ENCODE data around the gene UIMC1. TPM values are rescaled to one million over a fixed set of nuclear protein-coding genes. Genes with fewer than 3 reads are reported as not detected.

UIMC1 gene
- total and polyA plus RNA-seq, 2 of the 4 experiments (the other 2 are of a cell fraction) = 19.5 to 27.6 TPM

- no peak overlapping the region for H4K8ac ChIP-seq (ENCODE audit: low read depth in 2 of 2, low read length in 2 of 2)
- in situ Hi-C loops (cut with MboI; ENCODE audit: low sequenced_read_pairs) (no loop called here), dilution Hi-C loops (cut with HindIII; ENCODE audit: low sequenced_read_pairs, unreplicated experiment) (no loop called here), intact Hi-C loops (cut with micrococcal nuclease) (no loop called here)
- no peak overlapping the region for H3K4ac ChIP-seq (ENCODE audit: low read depth, low read length)
- H4K20me1 ChIP-seq (ENCODE audit: insufficient read depth, low read length) = no peaks in the 10 kb centered on the region; the same call in 1 of the 2 replicates
- no peak overlapping the region for H2BK20ac ChIP-seq (ENCODE audit: low read depth, low read length)
- H3K4me3 ChIP-seq (ENCODE audit: insufficient read depth, low read depth, low read length) = no peak overlapping the region
- no peaks in the 10 kb centered on the region for H3K4me1 ChIP-seq (ENCODE audit: control insufficient read depth, insufficient read depth, low read length)
- no peaks in the 10 kb centered on the region for H3K9me3 ChIP-seq (ENCODE audit: control insufficient read depth, insufficient read depth, low read length)
- H3K4me2 ChIP-seq (ENCODE audit: low read depth, low read length) = no peak overlapping the region
- H3K27ac ChIP-seq (ENCODE audit: insufficient read depth, low read length) = no peak overlapping the region
- H2BK5ac ChIP-seq (ENCODE audit: low read depth, low read length, poor library complexity, severe bottlenecking) = no peak overlapping the region
- no peak for DNase-seq
- H3K9me1 ChIP-seq (ENCODE audit: insufficient read depth, low read length) = peaks cover 5% of the 10 kb centered on the region; the same call in 1 of the 2 replicates
- H3K18ac ChIP-seq (ENCODE audit: low read depth, low read length) = no peak overlapping the region
- no peak overlapping the region for H2AK5ac ChIP-seq (ENCODE audit: low read depth, low read length)
- H3K27me3 ChIP-seq (ENCODE audit: control insufficient read depth, insufficient read depth, low read length) = no peaks in the 10 kb centered on the region
- H3K36me3 ChIP-seq (ENCODE audit: control insufficient read depth, insufficient read depth, low read length) = peaks cover 35% of the 10 kb centered on the region
- no peak overlapping the region for H3K9ac ChIP-seq (ENCODE audit: low read depth, low read length)
- no peak overlapping the region for H3K23ac ChIP-seq (ENCODE audit: low read depth, low read length)
- H3K56ac ChIP-seq (ENCODE audit: extremely low read depth, insufficient read depth, low read length) = no peak overlapping the region
- TF ChIP-seq CEBPB (IDR thresholded peaks at IDR 0.05; ENCODE audit: low read depth, low read length) (no peak), BHLHE40 (IDR thresholded peaks at IDR 0.05; ENCODE audit: low read depth, low read length) (no peak), RCOR1 (IDR thresholded peaks at IDR 0.05; ENCODE audit: insufficient replicate concordance, low read length) (no peak), SMC3 (IDR thresholded peaks at IDR 0.05; ENCODE audit: low read depth, low read length) (no peak), RFX5 (IDR thresholded peaks at IDR 0.05; ENCODE audit: low read depth, low read length) (no peak), RAD21 (IDR thresholded peaks at IDR 0.05; ENCODE audit: low read length) (no peak), FOS (IDR thresholded peaks at IDR 0.05; ENCODE audit: low read depth, low read length) (no peak), USF2 (IDR thresholded peaks at IDR 0.05; ENCODE audit: low read depth, low read length) (no peak), ELK1 (IDR thresholded peaks at IDR 0.05; ENCODE audit: borderline replicate concordance, low read depth, low read length) (no peak), CHD1 (IDR thresholded peaks at IDR 0.05; ENCODE audit: low read depth, low read length) (no peak), NFE2L2 (IDR thresholded peaks at IDR 0.05; ENCODE audit: low read depth, low read length) (no peak), CTCF (conservative IDR thresholded peaks at IDR 0.05; ENCODE audit: low read depth, low read length) (no peak), MAZ (IDR thresholded peaks at IDR 0.05; ENCODE audit: borderline replicate concordance, low read depth, low read length) (no peak)
- H2AFZ ChIP-seq (replicated peaks; ENCODE audit: low read length, poor library complexity) = no peak overlapping the region
- 73% methylated on average over 1 of the region's 3 CpGs; no CpG with 5 or more reads in 1 of the 2 experiments for WGBS, 2 experiments (ENCODE audit: extremely low coverage in 2 of 2, insufficient read length in 1 of 2)
- BruUV-seq (replicated peaks) = no TSS peak
- CTCF ChIA-PET = no interaction called here
- ATAC-seq (ENCODE audit: low read depth) = no peak
- no peak overlapping the region for H2AK9ac ChIP-seq (replicated peaks; ENCODE audit: low read depth, low read length, poor library complexity)
- H3K79me1 ChIP-seq (ENCODE audit: low read depth in 1 of 2, low read length in 2 of 2) = peaks cover 4% of the 10 kb centered on the region in 2 experiments; a peak in 2 of 4 replicates
- no peak overlapping the region for H2BK120ac ChIP-seq (ENCODE audit: low read depth, low read length)
- no peak overlapping the region for H3K14ac ChIP-seq (replicated peaks; ENCODE audit: low read depth, low read length)
- H4K5ac ChIP-seq (ENCODE audit: low read depth, low read length) = no peak overlapping the region
- H2BK15ac ChIP-seq (ENCODE audit: low read depth, low read length) = no peak overlapping the region
- POLR2A ChIA-PET (ENCODE audit: unreplicated experiment) = no interaction called here
- H4K91ac ChIP-seq (ENCODE audit: insufficient read depth, low read depth, low read length) = no peak overlapping the region
Observed at GRCh38 chr5:176906796-176907195, 99.8 kb downstream of the UIMC1 start.

Measured in IMR-90 (cell line).